ENCODE data around the gene WAC. TPM values are rescaled to one million over a fixed set of nuclear protein-coding genes. Genes with fewer than 3 reads are reported as not detected.
"Not testable (repeated sequence)": the region's sequence is repeated elsewhere in the genome, so short reads cannot be mapped to it uniquely, and the experiment has no call there.

The WAC gene, protein sequence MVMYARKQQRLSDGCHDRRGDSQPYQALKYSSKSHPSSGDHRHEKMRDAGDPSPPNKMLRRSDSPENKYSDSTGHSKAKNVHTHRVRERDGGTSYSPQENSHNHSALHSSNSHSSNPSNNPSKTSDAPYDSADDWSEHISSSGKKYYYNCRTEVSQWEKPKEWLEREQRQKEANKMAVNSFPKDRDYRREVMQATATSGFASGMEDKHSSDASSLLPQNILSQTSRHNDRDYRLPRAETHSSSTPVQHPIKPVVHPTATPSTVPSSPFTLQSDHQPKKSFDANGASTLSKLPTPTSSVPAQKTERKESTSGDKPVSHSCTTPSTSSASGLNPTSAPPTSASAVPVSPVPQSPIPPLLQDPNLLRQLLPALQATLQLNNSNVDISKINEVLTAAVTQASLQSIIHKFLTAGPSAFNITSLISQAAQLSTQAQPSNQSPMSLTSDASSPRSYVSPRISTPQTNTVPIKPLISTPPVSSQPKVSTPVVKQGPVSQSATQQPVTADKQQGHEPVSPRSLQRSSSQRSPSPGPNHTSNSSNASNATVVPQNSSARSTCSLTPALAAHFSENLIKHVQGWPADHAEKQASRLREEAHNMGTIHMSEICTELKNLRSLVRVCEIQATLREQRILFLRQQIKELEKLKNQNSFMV
- 120 TPM for total RNA-seq
- long read RNA-seq, full-length matches to known transcripts = 23 of 62 reads
- long read RNA-seq, partial matches to known transcripts = 15 of 62 reads
- long read RNA-seq, other reads (novel, unspliced or antisense) = 24 of 62 reads

DNA sequence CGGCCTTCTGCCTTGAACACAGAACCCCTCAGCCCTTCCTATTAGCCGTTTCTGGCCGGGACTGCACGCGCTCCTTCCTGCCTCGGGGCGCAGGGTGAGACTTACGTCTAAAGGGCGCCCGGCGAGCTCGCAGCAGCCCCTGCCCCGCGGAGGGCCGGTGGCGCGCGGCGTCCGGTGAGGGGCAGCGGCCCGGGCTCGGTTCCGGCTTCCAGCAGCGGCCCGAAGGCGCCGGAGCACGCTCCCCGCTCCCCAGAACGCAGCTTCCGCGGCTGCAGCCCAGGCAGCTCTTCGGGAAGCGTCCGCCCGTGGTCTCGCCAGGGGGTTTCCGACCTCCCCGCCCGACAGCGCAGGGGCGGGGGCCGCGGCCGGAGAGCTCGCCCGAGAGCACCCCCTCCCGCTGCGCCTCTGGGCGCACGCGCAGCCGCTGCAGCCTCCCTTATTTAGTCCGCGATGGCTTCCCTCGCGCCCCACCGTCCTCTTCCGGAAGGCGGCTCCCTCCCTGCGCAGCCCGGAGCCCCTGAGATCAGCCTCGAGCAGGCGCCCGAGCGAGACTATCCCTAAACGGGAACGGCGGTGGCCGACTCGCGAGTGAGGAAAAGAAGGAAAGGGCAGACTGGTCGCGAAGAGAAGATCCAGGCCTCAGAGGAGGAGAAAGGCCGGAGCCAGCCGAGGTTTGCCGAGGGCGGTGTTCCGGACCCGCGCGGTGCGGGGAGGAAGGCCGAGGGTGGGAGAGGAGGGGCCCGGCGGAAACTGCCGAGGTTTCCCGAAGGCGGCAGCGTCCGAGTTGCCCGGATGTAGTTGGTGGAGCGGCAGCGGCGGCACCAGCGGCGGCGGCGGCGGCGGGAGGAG is at the start of gene WAC:
TSS of gene WAC (plus strand) at position 782 of the 849 bp plus-strand sequence. CDS start 462 bp downstream, outside the sequence.
- DNase-seq (peak; percentile 97), ATAC-seq (peak; percentile 96)
- intact Hi-C loops (cut with micrococcal nuclease) = no loop called here

GRCh38 chr10:28489206-28489605 is 43.7 kb upstream of the WAC start:
- ATAC-seq = no peak
- intact Hi-C loops (cut with micrococcal nuclease) = no loop called here

GRCh38 chr10:28490256-28490865 is 42.6 kb upstream of the WAC start:
- DNase-seq; intact Hi-C loops (cut with micrococcal nuclease); ATAC-seq: not testable (repeated sequence)

More at GRCh38 chr10:28489206-28489605, 43.7 kb upstream of the WAC start:
- DNase-seq = no peak

DNA sequence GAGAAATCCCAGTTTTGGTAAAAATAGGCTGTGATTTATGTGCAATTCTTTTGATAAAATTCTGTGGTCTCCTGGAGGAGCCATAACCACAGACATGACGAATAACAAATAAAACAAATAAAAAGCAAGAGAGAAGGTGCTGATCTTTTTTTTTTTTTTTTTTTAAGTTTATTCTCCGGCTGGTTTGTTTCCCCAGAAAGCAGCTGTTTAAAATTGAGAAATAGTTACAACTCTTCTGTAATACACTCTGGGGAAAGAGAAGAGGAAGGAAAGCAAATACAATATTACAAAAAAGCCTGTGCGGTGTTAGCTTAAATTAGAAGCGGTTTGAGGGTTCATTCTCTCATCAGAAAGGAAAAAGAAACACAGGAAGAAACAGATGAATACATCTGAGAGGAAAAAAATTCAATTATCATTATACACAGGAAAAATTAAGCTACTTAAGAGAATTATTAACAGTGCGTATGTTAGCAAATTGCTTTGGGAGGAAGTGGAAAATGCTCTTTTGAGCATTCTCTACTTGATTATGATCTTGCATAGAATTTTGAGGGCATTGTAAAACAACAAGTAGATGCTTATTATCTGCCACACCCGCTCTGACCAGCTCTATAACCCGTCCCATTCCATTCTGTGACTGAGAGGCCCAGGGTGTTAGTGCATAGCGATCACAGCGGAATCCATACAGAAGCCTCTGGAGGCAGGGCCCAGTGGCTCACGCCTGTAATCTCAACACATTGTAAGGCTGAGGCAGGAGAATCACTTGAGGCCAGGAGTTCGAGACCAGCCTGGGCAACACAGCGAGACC is 40.6 kb upstream of the WAC start:
- peak; percentile 39 for ATAC-seq
- intact Hi-C loops (cut with micrococcal nuclease) = no loop called here

DNA sequence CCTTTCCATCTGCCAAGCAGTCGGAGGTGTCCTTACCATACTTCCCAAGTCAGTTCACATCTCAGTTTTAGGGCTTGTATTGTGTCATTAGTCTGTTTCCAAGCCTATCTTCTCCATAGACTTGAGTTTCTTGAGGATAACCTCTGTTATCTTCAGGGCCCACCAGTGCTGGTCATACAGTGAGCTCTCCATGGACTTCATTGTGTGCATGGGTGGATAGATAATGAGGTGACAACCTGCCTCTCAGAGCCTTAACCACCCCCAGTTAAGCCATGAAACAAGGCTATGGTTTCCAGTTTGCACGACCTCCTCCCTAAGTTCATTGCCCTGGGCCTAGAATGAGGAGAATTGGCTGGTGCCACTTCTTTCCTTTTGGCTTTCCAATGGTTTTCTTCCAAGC is 38.5 kb upstream of the WAC start:
- no peak for ATAC-seq
- intact Hi-C loops (cut with micrococcal nuclease) = no loop called here
- DNase-seq = no peak

More for the DNA sequence above, 40.6 kb upstream of the WAC start:
- no peak for DNase-seq

- intact Hi-C loops (cut with micrococcal nuclease) = no loop called here
- DNase-seq (no peak), ATAC-seq (no peak)
Observed at GRCh38 chr10:28495084-28495483, 37.8 kb upstream of the WAC start.

DNA sequence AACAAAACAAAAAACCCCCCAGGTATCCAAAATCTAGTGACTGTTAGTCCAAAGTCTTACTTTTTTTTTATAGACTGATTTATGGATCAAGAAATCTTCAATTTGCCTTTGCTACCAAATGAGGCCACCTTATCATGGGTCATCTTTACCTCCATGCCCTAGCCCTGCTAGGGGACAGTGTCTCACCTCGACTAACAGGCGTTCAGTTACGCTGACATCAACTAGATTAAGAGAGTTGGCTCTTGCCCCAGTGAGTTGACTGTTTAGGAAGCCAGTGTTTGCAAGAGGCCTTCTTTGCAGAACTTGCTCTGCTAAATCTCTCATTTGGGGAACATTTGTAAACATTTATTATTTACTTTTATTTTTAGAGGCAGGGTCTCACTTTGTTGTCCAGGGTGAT is 36.9 kb upstream of the WAC start:
- ATAC-seq = peak; percentile 71
- intact Hi-C loops (cut with micrococcal nuclease) = no loop called here

DNA sequence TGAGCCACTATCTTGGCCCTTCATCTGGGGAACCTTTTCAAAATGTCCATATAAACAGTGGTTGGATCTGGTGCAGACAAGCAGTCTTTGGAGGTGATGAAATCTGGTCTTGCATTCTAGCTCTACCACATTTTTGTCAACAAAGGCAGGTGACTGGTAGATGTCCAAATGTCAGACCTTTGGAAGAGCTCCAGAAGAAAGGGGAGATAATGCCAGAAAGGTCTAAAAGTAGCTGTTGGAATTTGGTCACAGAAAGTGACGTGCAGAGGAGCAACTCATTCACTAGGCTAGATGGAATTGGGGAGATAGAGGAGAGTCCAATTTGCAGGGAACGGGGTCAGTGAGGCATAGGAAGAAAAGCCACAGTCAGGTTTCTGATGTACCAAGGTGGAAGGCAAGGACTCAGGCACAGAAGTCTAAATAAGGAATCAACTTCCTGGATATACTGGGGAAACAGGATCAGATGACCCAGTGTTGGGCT is 36.4 kb upstream of the WAC start:
- no peak for DNase-seq
- peak; percentile 79 for ATAC-seq
- intact Hi-C loops (cut with micrococcal nuclease) = no loop called here

More for the DNA sequence above, 36.9 kb upstream of the WAC start:
- DNase-seq = no peak

GRCh38 chr10:28497313-28498126 is 35.4 kb upstream of the WAC start:
- intact Hi-C loops (cut with micrococcal nuclease) = no loop called here
- ATAC-seq = no peak
- no peak for DNase-seq

- ATAC-seq; intact Hi-C loops (cut with micrococcal nuclease); DNase-seq: not testable (repeated sequence)
Observed at GRCh38 chr10:28500203-28500602, 32.7 kb upstream of the WAC start.

- ATAC-seq (peak; percentile 91), DNase-seq (peak; percentile 53)
- intact Hi-C loops (cut with micrococcal nuclease) = no loop called here
Observed at GRCh38 chr10:28503114-28503513, 29.8 kb upstream of the WAC start.

DNA sequence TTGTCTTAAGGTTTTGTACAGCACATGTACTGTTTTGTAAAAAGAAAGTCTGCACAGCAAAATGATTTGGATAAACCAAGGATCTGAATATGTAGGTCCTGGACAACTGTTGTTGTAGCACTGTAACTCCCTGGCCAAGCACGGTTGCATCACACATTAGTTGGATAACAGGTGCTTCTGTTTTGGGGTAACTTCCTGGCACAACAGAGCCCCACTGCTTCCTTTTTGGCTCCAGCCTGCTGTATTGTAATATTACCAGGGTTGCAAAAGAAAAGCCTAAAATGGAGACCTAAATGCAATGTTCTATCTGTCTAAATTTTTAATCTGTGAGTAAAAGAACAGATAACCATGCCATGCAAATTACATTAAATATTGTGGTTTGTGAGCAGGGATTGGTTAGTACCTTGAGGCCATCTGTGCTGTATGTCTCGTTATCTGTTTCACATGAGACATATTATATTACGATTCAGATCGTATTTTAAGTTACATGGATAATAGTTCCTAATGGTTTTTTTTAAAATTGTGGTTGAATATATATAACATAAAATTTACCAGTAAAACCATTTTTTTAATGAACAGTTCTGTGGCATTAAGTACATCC is 27.5 kb upstream of the WAC start:
- DNase-seq (no peak), ATAC-seq (no peak)
- intact Hi-C loops (cut with micrococcal nuclease) = no loop called here

GRCh38 chr10:28508304-28508925 is 24.5 kb upstream of the WAC start:
- no peak for DNase-seq
- no peak for ATAC-seq
- intact Hi-C loops (cut with micrococcal nuclease) = no loop called here

DNA sequence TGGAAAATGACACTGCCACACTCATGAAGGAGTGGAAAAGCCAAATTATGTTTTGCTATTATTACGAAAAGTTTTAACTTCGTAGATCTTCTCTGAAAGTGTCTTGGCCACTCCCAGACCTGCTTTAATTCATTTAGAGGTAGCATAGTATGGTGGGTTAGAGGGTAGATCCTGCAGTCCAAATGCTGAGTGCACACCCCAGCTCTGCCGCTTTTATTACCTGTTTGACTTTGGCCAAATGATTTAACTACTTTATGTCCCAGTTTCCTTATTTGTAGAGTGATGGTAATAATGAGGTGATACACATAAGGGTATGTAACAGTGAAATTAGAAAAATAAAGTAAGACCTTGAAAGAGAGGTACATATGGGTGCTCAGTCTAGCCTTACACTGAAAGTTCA is 23.6 kb upstream of the WAC start:
- intact Hi-C loops (cut with micrococcal nuclease) = no loop called here
- DNase-seq = no peak
- no peak for ATAC-seq

- no peak for DNase-seq
- ATAC-seq = no peak
- intact Hi-C loops (cut with micrococcal nuclease) = no loop called here
Observed at GRCh38 chr10:28514648-28515047, 18.3 kb upstream of the WAC start.

GRCh38 chr10:28520346-28520745 is 12.6 kb upstream of the WAC start:
- intact Hi-C loops (cut with micrococcal nuclease) = no loop called here
- no peak for DNase-seq
- ATAC-seq = no peak

All from left ventricle myocardium superior (tissue), 1 donor.